A549 (cell line): ENCODE results near the gene TUNAR. TPM values are rescaled to one million over a fixed set of nuclear protein-coding genes. Genes with fewer than 3 reads are reported as not detected.

Experiments
- ATAC-seq, 2 experiments: fragments of 200-7000 bp in 1 of 2; fragments of >200 bp in 1 of 2; cut with Nextera tagmentation in 1 of 2; cut with Tn5 transposase in 1 of 2; 3 replicates each; pipeline versions ENCODE4 v1.8.0 to v1.9.1; 2018 to 2020; ENCODE audit warnings: mild to moderate bottlenecking in 1 of 2, moderate library complexity in 1 of 2
- CTCF ChIA-PET: fragments of 300-600 bp; sonication (Branson Sonifier 250); formaldehyde crosslinking; extraction: SDS; loops from one replicate; lab custom pipeline; 2021; ENCODE audit warnings: antibody characterized with exemption, inconsistent platforms; lab: Yijun Ruan, JAX
- POLR2A ChIA-PET: fragments of 350-600 bp; formaldehyde crosslinking; extraction: SDS; loops from one replicate; lab custom pipeline; 2021; ENCODE audit warnings: antibody characterized with exemption, inconsistent platforms; lab: Yijun Ruan, JAX
- DNase-seq, 2 experiments: peaks; one replicate each; pipeline versions ENCODE4 v3.0.0 to v3.0.0-alpha.2; 2011 to 2016; ENCODE audit warnings: low read depth in 1 of 2, low spot score in 1 of 2
- FAIRE-seq: peaks from 2 replicates; lab custom pipeline; 2011; peaks lifted over from hg19 to GRCh38; lab: Jason Lieb, UNC
- H3K27ac ChIP-seq, 2 experiments: fragments of >200 bp; sonication (Bioruptor Twin); formaldehyde crosslinking; 3 replicates each; pipeline ENCODE4 v1.5.1; 2016 to 2017
- H3K4me1 ChIP-seq: fragments of >200 bp; sonication (Bioruptor Twin); formaldehyde crosslinking; 3 replicates; pipeline ENCODE4 v1.6.1; 2016
- H3K4me2 ChIP-seq: fragments of >200 bp; sonication (Bioruptor Twin); formaldehyde crosslinking; 3 replicates; pipeline ENCODE4 v1.6.1; 2016
- H3K4me3 ChIP-seq: fragments of >200 bp; sonication (Bioruptor Twin); formaldehyde crosslinking; 3 replicates; pipeline ENCODE4 v1.5.1; 2016
- H3K9me3 ChIP-seq: fragments of >200 bp; sonication (Bioruptor Twin); formaldehyde crosslinking; 3 replicates; pipeline ENCODE4 v1.6.1; 2016
- BHLHE40 ChIP-seq: IDR thresholded peaks from 2 replicates; pipeline ENCODE4 v1.6.1; 2012; ENCODE audit warnings: low read depth, low read length, inconsistent platforms
- CEBPB ChIP-seq, 2 experiments: fragments of >200 bp in 1 of 2; sonication (Bioruptor Twin) in 1 of 2; formaldehyde crosslinking in 1 of 2; IDR thresholded peaks; 2 replicates each; pipeline ENCODE4 v1.6.1; 2012 to 2016
- EP300 ChIP-seq, 2 experiments: fragments of >200 bp; sonication (Bioruptor Twin); formaldehyde crosslinking; IDR thresholded peaks; 2 replicates in 1 of 2; 3 replicates in 1 of 2; pipeline ENCODE4 v1.6.1; 2016 to 2017
- ESRRA ChIP-seq: fragments of 150-350 bp; IDR thresholded peaks from 2 replicates; pipeline ENCODE4 v1.6.1; 2014; ENCODE audit warnings: mild to moderate bottlenecking, low read length, borderline replicate concordance
- FOSL2 ChIP-seq, 2 experiments: fragments of 450-650 bp in 1 of 2; fragments of >200 bp in 1 of 2; sonication (Bioruptor Twin) in 1 of 2; formaldehyde crosslinking; IDR thresholded peaks; 2 replicates each; pipeline versions ENCODE4 v1.5.0 to v1.6.1; 2016 to 2020; ENCODE audit warnings: mild to moderate bottlenecking in 1 of 2, moderate library complexity in 1 of 2
- HOXA7 ChIP-seq: fragments of 250-450 bp; sonication (Bioruptor Pico); IDR thresholded peaks from 2 replicates; pipeline ENCODE4 v1.5.0; 2020; ENCODE audit warnings: mild to moderate bottlenecking, moderate library complexity
- HOXB13 ChIP-seq: fragments of 250-450 bp; sonication (Bioruptor Pico); IDR thresholded peaks from 2 replicates; pipeline ENCODE4 v1.5.0; 2020; ENCODE audit warnings: low read depth, mild to moderate bottlenecking, moderate library complexity
- HOXB5 ChIP-seq: fragments of 250-450 bp; sonication (Bioruptor Pico); IDR thresholded peaks from 2 replicates; pipeline ENCODE4 v1.5.0; 2020; ENCODE audit warnings: mild to moderate bottlenecking, moderate library complexity
- JUN ChIP-seq, 2 experiments: fragments of >200 bp; sonication (Bioruptor Twin); formaldehyde crosslinking; IDR thresholded peaks; 2 replicates in 1 of 2; 3 replicates in 1 of 2; pipeline ENCODE4 v1.6.1; 2016 to 2017
- KDM1A ChIP-seq: fragments of 200-600 bp; sonication (generic); IDR thresholded peaks from 2 replicates; pipeline ENCODE4 v1.6.1; 2016; ENCODE audit warnings: low read depth, mild to moderate bottlenecking
- MYC ChIP-seq: IDR thresholded peaks from 2 replicates; pipeline ENCODE4 v1.6.1; 2012; ENCODE audit warnings: mild to moderate bottlenecking, inconsistent platforms, low read length, improper control_type of control experiment, borderline replicate concordance
- NPAS2 ChIP-seq: fragments of 250-450 bp; sonication (Bioruptor Pico); IDR thresholded peaks from 2 replicates; pipeline ENCODE4 v1.8.0; 2022; ENCODE audit warnings: mild to moderate bottlenecking, moderate library complexity, borderline replicate concordance
- PHF8 ChIP-seq: fragments of 200-600 bp; sonication (generic); IDR thresholded peaks from 2 replicates; pipeline ENCODE4 v1.6.1; 2016; ENCODE audit warnings: low read depth, mild to moderate bottlenecking, antibody characterized with exemption, moderate library complexity, borderline replicate concordance
- POLR2AphosphoS2 ChIP-seq: conservative IDR thresholded peaks from 2 replicates; pipeline ENCODE4 v1.6.1; 2012; ENCODE audit warnings: low read length, improper control_type of control experiment, inconsistent platforms
- RAD21 ChIP-seq, 2 experiments: fragments of >200 bp in 1 of 2; sonication (Bioruptor Twin) in 1 of 2; formaldehyde crosslinking in 1 of 2; IDR thresholded peaks in 1 of 2; conservative IDR thresholded peaks in 1 of 2; 2 replicates in 1 of 2; 3 replicates in 1 of 2; pipeline ENCODE4 v1.6.1; 2012 to 2018; ENCODE audit warnings: inconsistent platforms in 1 of 2
- RCOR1 ChIP-seq: fragments of 150-350 bp; IDR thresholded peaks from 2 replicates; pipeline ENCODE4 v1.6.1; 2014; ENCODE audit warnings: antibody characterized with exemption, low read length, low read depth
- SMC3 ChIP-seq: fragments of >200 bp; sonication (Bioruptor Twin); formaldehyde crosslinking; IDR thresholded peaks from 3 replicates; pipeline ENCODE4 v1.6.1; 2018; ENCODE audit warnings: inconsistent platforms
- TFCP2L1 ChIP-seq: fragments of 250-450 bp; sonication (Bioruptor Pico); IDR thresholded peaks from 2 replicates; pipeline ENCODE4 v1.5.0; 2021; ENCODE audit warnings: mild to moderate bottlenecking
- ZSCAN20 ChIP-seq: fragments of 250-450 bp; sonication (Bioruptor Pico); IDR thresholded peaks from 2 replicates; pipeline ENCODE4 v1.8.0; 2022; ENCODE audit warnings: mild to moderate bottlenecking, moderate library complexity
- WGBS: methylation state at CpG from one replicate; pipeline ENCODE4 v1.1.6; 2017; ENCODE audit errors: missing lambda C conversion rate; 5-methylcytosine and 5-hydroxymethylcytosine counted together
- polyA plus RNA-seq, 4 experiments: library from polyadenylated mRNA; depleted of rRNA in 3 of 4; stranded (reverse); fragments of >200 nt; fragmentation: RNase III in 1 of 4; extraction: RNeasy Plus Mini Kit Qiagen cat#74134 plus additional on column Dnase treatment in 1 of 4; gene quantifications; 2 replicates in 3 of 4; 3 replicates in 1 of 4; pipeline ENCODE4 v1.2.3, GENCODE V29; 2011 to 2017
- TF ChIP-seq, protein P1 (sequence below): fragments of >200 bp; sonication (Bioruptor Twin); formaldehyde crosslinking; IDR thresholded peaks from 2 replicates; pipeline ENCODE4 v1.6.1; 2016
- TF ChIP-seq, protein P2 (sequence below): fragments of >200 bp; sonication (Bioruptor Twin); formaldehyde crosslinking; IDR thresholded peaks from 3 replicates; pipeline ENCODE4 v1.5.1; 2016
- TF ChIP-seq, protein P3 (sequence below): fragments of >200 bp; sonication (Bioruptor Twin); formaldehyde crosslinking; IDR thresholded peaks from 3 replicates; pipeline ENCODE4 v1.6.1; 2016
- TF ChIP-seq, protein P4 (sequence below): fragments of 250-450 bp; sonication (Bioruptor Pico); IDR thresholded peaks from 2 replicates; pipeline ENCODE4 v1.5.0; 2021; ENCODE audit warnings: mild to moderate bottlenecking, moderate library complexity, borderline replicate concordance
- TF ChIP-seq, protein P5 (sequence below): IDR thresholded peaks from 2 replicates; pipeline ENCODE4 v1.6.1; 2012

The TUNAR gene
- polyA plus RNA-seq, 2 of the 4 experiments (the other 2 are of a cell fraction) = not detected

DNA sequence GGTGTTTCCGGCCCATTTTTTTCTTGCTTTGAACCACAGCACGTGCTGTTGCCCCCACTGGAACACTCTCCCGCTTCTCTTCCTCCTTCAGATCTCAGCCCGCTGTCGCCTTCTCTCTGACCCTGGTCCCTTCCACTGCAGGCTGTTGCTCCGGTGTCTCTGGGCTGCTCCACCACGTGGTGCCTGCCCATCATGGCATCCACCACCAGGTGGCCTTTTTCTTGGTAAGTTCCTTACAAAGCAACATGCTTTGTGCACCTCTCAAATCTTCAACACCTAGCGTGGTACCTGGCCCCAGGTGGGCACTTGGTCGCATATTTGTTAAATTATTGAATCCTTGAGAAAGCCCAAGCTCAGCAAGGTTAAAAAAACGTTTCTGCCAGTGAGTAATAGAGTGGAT is 19.1 kb downstream of the TUNAR start (continued):
- no peak for TF ChIP-seq KDM1A
- no peak for TF ChIP-seq TFCP2L1 (CRISPR knock-in tag)
- TF ChIP-seq, protein P1, sequence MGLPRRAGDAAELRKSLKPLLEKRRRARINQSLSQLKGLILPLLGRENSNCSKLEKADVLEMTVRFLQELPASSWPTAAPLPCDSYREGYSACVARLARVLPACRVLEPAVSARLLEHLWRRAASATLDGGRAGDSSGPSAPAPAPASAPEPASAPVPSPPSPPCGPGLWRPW = no peak
- no peak for TF ChIP-seq HOXB13 (CRISPR knock-in tag)
- TF ChIP-seq, protein P2, sequence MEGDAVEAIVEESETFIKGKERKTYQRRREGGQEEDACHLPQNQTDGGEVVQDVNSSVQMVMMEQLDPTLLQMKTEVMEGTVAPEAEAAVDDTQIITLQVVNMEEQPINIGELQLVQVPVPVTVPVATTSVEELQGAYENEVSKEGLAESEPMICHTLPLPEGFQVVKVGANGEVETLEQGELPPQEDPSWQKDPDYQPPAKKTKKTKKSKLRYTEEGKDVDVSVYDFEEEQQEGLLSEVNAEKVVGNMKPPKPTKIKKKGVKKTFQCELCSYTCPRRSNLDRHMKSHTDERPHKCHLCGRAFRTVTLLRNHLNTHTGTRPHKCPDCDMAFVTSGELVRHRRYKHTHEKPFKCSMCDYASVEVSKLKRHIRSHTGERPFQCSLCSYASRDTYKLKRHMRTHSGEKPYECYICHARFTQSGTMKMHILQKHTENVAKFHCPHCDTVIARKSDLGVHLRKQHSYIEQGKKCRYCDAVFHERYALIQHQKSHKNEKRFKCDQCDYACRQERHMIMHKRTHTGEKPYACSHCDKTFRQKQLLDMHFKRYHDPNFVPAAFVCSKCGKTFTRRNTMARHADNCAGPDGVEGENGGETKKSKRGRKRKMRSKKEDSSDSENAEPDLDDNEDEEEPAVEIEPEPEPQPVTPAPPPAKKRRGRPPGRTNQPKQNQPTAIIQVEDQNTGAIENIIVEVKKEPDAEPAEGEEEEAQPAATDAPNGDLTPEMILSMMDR = peak; percentile 34; the same call in 2 of the 3 replicates
- no peak for TF ChIP-seq ZSCAN20 (CRISPR knock-in tag)
- no peak for TF ChIP-seq HOXA7 (CRISPR knock-in tag)
- TF ChIP-seq RAD21 (conservative IDR thresholded peaks at IDR 0.05 in 1 of 2, IDR thresholded peaks at IDR 0.05 in 1 of 2) = peak in 1 of 2 experiments; percentile 21; a peak in 1 of 5 replicates
- peak; percentile 32; the same call in 2 of the 3 replicates for TF ChIP-seq SMC3
- no peak for TF ChIP-seq FOSL2 (IDR thresholded peaks at IDR 0.05)
- no peak for TF ChIP-seq FOSL2 (CRISPR knock-in tag; IDR thresholded peaks at IDR 0.05)
- no peak for TF ChIP-seq EP300 (IDR thresholded peaks at IDR 0.05)
- TF ChIP-seq, all 56 proteins: peak for 5

DNA sequence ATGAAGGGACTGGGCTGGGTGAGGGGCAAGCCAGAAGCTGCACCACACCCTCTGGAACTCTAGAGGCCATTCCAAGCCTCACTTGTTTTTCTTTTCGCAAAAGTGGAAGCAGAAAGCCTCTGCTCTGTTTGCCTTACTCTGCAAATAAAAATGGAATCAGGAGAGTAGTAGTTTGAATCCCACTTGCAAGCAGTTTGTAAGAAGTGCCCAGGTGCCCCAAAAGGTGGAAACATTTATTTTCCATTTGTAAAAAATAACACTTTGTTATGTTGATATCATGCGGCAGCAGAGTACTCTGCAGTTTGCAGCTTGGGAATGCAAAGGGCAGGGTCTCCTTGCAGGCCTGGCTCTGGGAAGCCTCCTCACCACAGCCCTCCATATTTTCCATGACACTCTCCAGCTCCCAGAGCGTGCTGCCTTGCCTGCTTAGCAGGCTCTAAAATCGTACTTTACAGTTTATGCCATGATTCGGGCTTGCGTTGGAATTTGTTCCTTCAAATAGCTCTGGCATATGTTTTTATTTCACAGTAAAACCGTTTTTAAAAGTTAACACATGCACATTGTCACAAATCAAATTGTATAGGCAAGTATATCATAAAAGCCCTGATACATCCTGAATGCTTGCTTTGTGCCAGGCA is 20.0 kb downstream of the TUNAR start:
- no peak overlapping the region for H3K4me3 ChIP-seq
- CTCF ChIA-PET = interaction anchor here (0.9 to 2.8 kb wide), 5 partner anchors 9 to 98 kb away, joined by 3 to 11 read pairs (median 4); no protein-coding TSS in a partner anchor
- H3K4me2 ChIP-seq = no peak overlapping the region
- no peak for ATAC-seq
- no peaks in the 10 kb centered on the region for H3K9me3 ChIP-seq
- H3K27ac ChIP-seq = no peak overlapping the region
- no peak for DNase-seq
- TF ChIP-seq MYC = no peak
- TF ChIP-seq PHF8 = no peak
- no peak for TF ChIP-seq ESRRA
- no peak for TF ChIP-seq KDM1A
- TF ChIP-seq JUN (IDR thresholded peaks at IDR 0.05) = no peak
- no peak for TF ChIP-seq CEBPB (IDR thresholded peaks at IDR 0.05)
- no peak for TF ChIP-seq HOXB5 (CRISPR knock-in tag)
- TF ChIP-seq NPAS2 (CRISPR knock-in tag) = no peak
- TF ChIP-seq, protein P3, sequence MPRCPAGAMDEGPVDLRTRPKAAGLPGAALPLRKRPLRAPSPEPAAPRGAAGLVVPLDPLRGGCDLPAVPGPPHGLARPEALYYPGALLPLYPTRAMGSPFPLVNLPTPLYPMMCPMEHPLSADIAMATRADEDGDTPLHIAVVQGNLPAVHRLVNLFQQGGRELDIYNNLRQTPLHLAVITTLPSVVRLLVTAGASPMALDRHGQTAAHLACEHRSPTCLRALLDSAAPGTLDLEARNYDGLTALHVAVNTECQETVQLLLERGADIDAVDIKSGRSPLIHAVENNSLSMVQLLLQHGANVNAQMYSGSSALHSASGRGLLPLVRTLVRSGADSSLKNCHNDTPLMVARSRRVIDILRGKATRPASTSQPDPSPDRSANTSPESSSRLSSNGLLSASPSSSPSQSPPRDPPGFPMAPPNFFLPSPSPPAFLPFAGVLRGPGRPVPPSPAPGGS = no peak
- TF ChIP-seq, protein P2 = no peak
- TF ChIP-seq POLR2AphosphoS2 = no peak
- TF ChIP-seq, protein P4, sequence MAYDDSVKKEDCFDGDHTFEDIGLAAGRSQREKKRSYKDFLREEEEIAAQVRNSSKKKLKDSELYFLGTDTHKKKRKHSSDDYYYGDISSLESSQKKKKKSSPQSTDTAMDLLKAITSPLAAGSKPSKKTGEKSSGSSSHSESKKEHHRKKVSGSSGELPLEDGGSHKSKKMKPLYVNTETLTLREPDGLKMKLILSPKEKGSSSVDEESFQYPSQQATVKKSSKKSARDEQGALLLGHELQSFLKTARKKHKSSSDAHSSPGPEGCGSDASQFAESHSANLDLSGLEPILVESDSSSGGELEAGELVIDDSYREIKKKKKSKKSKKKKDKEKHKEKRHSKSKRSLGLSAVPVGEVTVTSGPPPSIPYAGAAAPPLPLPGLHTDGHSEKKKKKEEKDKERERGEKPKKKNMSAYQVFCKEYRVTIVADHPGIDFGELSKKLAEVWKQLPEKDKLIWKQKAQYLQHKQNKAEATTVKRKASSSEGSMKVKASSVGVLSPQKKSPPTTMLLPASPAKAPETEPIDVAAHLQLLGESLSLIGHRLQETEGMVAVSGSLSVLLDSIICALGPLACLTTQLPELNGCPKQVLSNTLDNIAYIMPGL (CRISPR knock-in tag) = no peak
- TF ChIP-seq, protein P5, sequence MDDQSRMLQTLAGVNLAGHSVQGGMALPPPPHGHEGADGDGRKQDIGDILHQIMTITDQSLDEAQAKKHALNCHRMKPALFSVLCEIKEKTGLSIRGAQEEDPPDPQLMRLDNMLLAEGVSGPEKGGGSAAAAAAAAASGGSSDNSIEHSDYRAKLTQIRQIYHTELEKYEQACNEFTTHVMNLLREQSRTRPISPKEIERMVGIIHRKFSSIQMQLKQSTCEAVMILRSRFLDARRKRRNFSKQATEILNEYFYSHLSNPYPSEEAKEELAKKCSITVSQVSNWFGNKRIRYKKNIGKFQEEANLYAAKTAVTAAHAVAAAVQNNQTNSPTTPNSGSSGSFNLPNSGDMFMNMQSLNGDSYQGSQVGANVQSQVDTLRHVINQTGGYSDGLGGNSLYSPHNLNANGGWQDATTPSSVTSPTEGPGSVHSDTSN = no peak
- TF ChIP-seq RCOR1 = no peak
- TF ChIP-seq BHLHE40 = no peak
- FAIRE-seq = no peak
- POLR2A ChIA-PET = no interaction called here
- 32% methylated on average over 7 of the region's 7 CpGs for WGBS
- H3K4me1 ChIP-seq = peaks cover 8% of the 10 kb centered on the region; the same call in 2 of the 3 replicates
